HG03342 (cell line): Measurements from ENCODE around the gene RGS7.

Experiments used
- ATAC-seq: cut with Tn5 transposase; IDR thresholded peaks from one replicate; pipeline ENCODE4 v1.9.1; 2021; ENCODE audit warnings: mild to moderate bottlenecking, moderate library complexity; ENCODE audit not compliant: unreplicated experiment

Gene RGS7

DNA sequence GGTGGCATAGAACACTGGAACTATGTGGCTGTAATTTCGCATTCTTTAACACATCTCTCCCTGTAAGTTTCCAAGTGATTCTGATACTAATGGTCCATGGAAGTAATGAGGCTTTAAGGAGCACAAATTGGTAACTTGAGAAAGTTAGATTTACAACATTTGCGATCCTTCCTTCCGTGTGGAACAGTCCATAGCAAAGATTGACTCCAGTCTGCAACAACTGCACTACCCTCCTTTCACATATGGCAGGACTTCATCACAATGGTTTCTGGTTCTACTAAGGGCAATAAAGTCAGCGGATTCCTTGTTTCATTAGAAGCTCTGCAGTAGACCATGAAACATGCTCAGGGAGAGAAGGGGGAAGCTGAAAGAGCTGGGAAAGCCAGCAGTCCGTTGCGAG is 261.2 kb downstream of the RGS7 start:
- ATAC-seq = no peak

DNA sequence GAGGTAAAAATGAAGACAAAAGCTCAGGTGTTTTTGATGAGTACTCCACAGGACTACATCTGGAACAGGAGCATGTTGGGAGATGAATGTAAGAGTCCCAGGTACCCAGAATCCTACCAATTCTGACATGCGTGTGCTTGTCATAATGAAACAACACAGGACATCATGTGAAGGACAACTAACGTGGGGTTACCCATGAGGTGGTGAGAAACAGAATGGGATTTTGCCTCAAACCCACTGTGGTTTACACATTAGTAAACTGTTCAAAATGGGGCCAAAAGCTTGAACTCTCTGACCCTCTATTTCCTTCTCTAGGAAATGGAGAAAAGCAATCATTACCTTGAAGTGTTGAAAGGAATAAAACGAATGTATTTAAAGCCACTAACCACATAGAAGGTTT is 266.2 kb downstream of the RGS7 start:
- ATAC-seq = no peak

DNA sequence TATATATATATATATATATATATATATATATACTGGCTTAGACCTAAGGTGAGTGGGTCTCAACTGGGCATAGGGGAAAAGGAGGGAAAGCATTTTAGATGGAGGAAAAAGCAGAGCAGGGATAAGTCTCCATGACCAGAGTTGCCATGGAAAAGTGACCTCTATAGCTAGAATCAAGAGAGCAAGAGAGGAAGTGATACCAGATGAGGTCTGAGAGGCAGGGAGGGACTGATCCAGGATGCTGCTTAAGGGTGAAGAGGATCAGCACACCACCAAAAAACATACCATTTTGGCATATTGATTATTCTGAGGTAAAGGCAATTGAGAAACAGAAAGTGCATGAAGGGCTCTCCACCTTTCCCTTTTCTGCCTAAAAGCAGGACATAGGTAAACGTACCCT is 267.9 kb downstream of the RGS7 start:
- peak; percentile 49 for ATAC-seq

DNA sequence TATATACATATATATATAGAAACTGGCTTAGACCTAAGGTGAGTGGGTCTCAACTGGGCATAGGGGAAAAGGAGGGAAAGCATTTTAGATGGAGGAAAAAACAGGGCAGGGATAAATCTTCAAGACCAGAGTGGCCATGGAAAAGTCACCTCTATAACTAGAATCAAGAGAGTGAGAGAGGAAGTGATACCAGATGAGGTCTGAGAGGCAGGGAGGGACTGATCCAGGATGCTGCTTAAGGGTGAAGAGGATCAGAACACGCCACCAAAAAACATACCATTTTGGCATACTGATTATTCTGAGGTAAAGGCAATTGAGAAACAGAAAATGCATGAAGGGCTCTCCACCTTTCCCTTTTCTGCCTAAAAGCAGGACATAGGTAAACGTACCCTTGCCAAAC is 268.9 kb downstream of the RGS7 start:
- ATAC-seq = peak; percentile 61

DNA sequence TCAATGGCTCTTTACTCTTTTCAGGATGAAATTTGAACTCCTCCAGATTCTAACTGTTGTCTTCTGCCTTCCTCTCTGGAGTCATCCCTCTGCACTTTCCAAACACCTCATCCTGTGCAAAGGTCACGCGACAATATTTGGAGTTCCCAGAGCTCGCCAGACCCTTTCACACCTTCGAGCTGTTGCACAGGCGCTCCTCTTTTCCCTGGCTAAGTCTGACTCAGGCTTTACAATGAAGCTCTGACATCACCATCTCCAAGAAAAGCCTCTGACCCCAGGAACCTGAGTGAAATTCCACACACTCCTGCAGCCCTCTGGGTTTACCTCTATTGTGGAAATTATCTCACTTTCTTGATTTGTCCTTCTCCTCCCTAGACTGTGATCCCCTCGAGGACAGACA is 270.3 kb downstream of the RGS7 start:
- no peak for ATAC-seq

DNA sequence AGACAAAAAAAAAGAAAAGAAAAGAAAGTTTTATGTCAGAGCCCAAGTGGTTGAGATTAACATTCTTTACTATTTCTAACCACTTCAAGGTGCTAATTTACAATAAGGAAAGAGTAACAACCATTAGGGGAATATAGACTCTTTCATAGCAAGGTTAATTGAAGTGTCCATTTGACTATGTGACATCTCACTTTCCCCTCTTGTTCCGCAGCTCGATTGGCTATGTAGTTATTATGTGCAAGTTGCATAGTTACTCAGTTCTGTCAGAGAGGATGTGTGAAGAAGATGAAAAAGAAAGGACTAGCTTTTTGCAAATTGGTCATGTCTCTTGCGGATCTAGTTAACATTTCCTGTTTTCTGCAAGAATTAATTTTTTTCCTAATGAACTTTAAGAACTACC is 273.7 kb downstream of the RGS7 start:
- no peak for ATAC-seq

DNA sequence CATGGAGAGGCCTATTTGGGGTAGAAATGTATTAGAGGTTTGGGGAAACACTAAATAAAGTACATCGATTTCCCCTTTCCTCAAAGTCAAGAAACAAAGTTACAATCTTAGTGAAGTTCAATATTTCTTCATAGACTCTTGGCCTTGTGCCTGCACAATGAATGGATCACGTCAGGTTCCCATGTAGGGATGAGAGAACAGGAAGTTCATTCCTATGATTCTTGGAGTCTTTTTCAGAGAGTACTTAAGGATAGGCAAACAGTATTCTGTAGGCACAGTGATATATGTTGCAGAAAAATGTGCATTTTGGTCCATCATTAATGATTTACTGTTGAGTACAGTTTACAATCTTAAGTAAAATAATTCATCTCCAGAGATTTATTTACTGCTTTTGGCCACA is 275.5 kb downstream of the RGS7 start:
- ATAC-seq = no peak

DNA sequence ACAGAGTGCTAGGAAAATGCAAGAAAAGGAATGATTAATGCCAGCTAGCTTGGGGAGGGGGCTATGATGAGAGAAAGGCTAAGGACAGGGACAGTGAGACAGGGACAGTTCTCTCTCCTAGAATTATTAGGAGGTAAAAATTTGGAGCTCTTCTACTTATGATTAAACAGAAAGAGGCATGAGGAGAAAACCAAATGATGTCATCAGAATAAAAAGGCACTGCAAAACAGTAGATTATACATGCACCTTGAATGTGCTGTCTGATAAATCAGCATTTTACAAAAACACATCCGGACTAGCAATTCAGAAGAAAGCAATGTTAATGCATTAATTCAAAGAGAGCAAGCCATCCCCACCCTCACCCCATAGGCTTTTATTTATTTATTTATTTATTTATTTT is 277.5 kb downstream of the RGS7 start:
- ATAC-seq = no peak

DNA sequence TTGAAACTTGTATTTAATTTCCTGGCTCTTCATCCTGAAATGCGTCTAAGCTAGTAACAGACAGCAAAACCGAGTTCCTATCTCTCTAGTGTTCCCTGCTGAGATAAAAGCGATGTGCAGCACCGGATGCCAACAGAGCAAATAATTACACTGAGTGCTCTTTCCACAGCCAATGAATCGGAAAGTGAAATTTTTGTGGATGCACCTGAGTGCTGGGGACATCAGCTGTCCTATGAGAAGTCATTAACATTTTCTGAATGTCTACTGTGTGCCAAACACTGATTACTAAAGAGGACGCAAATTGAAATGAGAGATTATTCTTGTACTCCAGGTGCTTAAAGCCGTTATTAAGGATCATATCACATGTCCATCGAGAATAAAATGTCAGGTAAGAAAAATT is 278.0 kb downstream of the RGS7 start:
- no peak for ATAC-seq

DNA sequence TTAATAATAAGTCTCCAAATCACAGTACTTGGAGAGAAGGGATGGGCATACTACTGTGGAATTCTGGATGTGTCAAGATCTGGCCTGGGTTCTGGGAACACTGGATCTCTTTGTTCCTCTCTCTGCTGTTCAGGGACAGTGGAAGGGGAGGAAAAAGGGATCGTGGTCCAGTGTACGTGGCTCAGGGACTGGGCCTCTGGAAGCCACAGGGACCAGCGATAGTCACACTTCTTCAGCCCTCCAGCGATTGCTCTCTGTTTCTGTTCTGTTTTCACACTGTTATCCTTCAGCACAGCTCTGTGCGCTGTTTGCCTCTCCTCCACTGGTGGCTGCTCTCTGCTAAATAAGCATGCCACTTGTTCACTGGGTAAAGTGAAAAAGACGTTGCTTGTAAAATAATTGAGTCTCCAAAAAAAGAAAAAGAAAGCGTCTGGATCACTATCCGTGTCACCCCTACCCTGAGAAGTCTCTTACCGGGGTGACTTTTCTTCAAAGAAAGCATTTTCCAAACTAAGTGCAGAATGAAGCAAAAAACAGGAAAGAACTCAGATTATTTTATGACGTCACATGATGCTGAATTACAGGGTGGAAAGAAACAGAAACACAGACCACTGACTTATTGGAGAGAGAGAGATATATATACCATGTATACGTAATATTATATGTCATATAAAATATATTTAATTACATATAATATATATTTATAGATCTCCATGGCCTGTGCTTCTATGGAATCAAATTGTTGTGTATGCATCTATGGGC is 279.4 kb downstream of the RGS7 start:
- no peak for ATAC-seq

DNA sequence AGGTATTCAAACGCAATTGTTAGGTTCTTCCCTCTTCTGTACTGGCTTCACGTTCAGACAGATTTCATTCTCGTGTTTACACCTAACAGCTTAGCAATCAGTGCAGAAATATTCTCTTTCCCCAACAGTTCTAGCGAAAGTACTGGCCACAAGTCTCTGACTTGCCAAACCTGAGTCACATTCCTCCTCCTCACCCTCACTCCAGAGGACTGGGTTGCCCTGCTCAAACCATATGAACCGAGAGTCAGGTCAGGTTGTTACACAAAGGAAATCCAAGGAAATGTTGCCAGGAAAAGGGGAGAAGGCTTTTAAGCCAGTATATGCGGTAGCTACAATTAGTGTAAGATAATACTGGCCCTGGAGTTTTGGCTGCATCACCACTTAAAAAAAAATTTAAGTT is 282.5 kb downstream of the RGS7 start:
- ATAC-seq = no peak

DNA sequence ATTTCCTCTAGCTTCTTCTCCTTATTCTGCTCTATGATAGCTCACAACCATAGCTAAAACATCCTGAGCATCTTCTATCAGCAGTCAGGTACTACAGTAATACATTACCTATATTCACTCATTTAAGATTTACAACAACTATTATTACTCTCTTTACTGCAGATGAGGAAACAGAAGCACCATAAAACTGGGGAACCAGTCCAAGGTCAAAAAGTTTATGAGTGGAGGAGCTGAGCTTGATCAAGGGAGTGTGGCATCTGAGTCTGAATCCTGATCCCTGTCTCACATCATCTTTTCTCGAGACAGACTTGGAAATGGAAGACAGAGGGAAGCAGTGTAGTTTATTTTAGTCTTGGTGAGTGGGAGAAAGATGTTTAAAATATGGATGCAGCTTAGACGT is 288.6 kb downstream of the RGS7 start:
- no peak for ATAC-seq

DNA sequence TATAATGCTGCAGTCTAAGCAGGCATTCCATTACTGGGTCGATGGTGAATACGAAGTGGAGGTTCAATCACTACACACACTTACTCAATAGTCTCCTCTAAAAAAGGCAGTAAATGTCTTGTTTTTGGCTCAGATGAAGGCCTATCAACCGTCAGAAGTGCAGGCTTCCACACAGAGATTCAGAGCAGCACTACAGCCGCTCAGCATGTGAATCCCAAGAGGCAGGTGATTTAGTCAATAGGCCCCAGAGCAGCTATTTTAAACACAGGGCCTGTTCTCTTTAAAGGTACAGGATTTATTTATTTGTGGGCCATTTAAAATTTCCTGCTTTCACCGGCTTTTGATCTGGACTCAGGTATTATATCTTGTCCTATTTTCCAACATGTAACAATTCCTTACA is 293.7 kb downstream of the RGS7 start:
- no peak for ATAC-seq

DNA sequence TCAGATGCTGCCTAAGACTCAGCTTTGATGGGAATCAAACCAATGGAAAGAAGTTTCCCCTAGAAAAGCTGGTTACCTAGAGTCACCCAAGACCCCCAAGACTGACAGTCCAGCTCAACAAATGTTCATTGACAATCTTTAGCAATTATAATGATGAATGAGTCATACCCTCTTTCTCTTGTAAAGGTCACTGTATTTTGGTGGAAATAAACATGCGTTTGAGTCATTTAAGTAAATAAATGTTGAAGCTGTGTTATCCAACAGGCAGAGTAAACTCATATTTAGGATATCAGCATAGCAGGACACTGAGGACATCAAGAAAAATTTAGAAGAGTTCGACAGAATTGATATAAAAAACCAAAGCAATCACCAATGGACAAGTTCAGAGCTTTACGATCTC is 295.9 kb downstream of the RGS7 start:
- ATAC-seq = no peak

DNA sequence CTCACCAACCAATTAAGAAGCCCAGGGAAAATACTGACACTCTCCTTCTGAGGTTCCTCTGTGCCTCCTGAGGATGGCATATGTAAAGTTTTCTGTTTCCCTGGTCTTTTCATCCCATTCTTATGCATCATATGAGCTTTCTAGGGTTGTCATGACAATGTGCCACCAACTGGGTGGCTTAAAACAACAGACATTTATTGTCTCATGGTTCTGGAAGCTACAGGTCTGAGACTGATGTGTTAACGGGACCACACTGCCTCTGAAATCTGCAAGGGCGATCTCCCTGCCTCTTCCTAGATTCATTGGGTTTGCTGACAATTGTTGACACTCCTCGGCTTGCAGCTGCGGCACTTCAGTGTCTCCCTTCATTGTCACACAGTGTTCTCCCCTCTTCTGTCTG is 308.4 kb downstream of the RGS7 start:
- no peak for ATAC-seq

DNA sequence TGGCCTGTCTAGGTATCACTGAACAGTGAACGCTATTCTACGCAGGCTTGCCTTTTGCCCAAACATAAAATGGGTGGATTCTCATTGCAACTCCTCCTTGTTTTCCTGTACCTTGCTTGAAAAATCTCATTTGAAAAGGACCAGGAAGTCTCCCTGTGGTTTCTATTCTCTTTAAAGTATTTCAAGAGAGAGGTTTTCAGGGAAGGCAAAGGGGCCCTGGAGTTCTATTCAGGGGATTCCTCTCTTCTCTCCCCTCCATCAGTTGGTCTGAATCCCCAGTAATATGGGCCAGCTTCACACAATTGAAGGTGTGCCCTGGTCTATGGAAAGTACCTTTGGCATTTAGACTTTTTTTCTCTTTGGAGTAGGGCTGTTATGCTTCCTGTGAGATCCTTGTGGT is 311.3 kb downstream of the RGS7 start:
- ATAC-seq = no peak

DNA sequence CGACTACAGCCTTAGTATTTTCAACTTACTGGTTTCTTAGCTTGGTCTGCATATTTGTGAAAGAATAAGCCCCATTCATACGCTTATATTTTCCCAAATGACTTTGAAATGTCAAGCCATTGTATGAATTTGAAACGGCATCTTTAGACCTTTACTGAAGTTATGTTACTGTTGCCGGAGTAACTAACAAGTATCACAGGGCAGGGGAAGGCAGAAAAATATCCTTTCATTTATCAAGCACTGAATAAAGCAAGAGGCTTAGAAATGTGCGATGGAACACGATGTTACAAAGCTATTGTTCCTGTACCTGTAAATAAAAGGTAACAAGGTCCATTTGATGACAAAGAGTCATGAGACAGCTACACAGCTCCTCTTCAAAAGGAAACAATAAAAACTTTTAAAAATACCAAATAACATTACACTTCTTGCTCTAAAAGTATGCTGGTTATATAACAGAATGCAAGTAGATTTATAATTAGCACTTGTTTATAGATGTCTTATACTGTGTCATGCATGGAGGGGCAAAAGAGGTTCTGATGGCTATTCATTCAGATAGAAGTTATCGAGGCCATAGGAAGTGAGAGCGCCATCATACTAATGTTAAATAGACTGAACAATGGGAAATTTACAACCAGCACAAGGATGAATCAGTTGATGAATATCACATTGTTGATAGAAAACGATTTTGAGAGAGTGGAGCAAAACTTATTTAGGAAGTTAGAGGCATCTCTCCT is 322.6 kb downstream of the RGS7 start:
- ATAC-seq = no peak

DNA sequence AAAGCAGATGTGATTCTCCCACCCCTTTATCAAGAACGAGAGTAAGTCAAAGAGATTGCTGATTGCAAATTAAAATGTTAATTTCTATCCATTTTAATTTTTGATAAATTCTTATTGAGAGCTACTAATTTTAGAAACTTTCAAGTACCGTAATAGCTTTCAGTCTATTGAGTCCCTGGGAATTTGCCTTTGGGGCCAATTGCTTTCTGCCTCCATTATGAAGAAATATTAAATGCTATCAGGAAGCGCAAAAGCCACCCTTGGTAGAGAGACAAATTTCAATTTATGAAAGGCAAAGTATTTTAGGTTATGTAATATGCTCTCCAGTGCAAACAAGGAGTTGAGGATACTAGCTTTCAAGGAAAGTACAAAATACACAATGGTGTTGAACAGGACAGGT is 332.2 kb downstream of the RGS7 start:
- ATAC-seq = no peak

DNA sequence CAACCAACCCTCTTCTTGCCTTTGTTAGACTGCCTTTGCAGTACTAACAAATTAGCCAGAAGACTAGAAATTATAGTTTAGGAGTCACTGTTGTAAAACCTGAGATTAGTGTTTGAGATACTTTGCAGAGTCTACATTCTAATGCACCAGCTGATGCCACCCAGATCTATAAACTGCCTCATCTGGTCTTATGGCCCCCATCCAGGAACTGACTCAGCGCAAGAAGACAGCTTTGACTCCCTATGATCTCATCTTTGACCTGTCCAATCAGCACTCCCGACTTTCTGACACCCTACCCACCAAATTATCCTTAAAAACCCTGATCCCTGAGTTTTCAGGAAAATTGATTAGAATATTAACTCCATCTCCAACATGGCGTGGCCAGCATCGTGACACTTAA is 334.6 kb downstream of the RGS7 start:
- no peak for ATAC-seq

DNA sequence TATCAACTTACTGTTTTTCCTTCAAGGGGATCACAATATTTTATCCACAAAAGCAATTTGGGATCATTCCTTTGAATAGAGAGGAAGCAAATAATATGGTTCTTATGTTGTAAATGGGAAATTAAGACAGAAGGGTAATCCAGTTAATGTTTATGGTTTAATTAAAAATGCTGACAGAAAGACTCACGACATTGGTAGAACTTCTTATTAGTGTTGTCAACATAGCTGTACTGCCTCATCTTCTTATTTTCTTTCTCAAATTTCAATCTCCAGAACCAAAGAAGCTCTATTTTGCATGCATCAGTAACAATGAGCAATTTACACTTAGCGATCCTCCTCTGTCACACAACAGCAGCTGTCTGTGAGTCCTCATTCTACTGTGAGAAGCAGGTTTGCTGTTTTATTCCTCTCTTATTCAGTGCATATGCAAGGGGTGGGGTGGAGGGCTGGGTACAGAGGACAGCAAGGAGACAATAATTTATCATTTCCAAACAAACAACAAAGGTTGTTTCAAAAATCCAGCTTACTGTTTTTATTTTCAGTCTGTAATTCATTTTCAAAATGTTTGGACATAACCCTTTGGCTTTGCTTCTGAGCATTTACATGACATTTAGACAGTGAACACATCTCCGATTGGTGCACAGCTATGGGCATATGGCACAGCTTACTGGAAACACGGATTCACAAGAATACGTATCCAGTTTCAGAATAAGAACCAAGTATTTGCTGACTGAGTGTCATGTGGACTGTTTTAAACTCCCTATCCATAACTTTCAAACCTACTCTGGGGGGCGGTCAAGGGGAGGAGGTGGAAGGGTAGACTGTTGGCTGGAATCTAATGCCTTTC is 335.9 kb downstream of the RGS7 start:
- no peak for ATAC-seq

DNA sequence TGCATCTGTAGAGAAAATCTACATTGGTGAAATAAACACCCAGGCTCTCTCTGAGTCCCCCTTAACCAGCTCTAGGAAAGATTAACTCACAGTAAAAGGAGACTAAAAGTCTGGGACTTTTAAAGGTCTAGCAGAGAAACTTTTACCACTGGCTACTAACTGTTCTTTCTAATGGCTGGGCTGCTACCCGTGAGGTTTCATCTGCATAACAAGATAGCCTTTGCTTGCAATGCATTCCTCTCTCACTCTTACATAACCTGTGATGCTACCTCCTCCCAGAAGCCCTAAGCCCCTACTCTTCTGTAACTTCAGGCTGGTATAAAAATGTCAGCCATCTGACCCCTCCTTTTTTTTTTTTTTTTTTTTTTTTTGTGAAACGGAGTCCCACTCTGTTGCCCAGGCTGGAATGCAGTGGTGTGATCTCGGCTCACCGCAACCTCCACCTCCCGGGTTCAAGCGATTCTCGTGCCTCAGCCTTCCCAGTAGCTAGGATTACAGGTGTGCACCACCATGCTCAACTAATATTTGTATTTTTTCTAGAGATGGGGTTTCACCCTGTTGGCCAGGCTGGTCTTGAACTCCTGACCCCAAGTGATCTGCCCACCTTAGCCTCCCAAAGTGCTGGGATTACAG is 344.2 kb downstream of the RGS7 start:
- ATAC-seq = no peak
